ENCODE data around the gene SLC27A3. TPM values are rescaled to one million over a fixed set of nuclear protein-coding genes. Genes with fewer than 3 reads are reported as not detected.
A peak's percentile ranks its signal among the peaks of the same experiment; 100 is the strongest.

The SLC27A3 gene
- polyA plus RNA-seq, 3 donors: 84.5 to 123 (median 118) TPM

DNA sequence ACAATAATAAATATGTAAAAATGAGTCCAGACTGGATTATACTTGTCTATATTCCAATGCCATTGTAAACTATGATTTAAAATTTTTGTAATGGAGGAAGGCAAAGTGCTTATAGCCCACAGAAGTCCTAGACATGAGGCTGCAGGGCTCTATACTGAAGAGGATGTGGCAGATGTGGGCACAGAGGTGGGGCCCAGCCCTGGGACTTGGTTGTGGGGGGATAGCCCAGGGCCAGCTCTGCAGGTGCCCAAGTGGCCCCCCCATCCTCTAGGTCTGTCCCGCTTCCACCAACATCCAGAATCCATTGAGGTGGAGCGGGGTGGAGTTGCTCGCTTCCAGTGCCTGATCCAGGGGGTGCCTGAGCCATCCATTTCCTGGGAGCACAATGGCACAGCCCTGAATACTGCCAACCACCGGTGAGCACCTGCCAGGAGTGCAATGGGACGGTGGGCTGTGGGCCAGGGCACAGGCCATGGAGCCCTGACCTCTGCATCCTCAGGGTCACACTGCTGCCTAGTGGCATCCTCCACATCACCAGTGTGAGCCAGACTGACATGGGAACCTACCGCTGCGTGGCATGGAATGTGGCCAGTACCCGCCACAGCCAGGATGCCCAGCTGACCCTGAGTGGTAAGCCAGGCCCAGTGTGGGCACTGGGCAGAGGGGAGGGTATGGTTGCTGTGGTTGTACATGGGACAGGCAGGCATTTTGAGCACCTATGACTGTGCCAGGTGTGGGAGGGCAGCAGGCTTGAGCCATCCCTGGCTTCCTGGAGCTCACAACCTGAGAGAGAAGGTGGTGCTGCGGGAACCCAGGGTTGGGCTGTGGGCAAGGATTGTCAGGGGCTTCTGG, 21.0 kb downstream of the SLC27A3 start:
- H3K27ac Mint-ChIP-seq: peak overlapping the region in 3 of 7 donors; percentile 16 to 67 (median 26)
- no peak overlapping the region for H3K4me2 ChIP-seq (replicated peaks; ENCODE audit: extremely low read depth, low read length, poor library complexity, severe bottlenecking)

More for the DNA sequence above, 21.0 kb downstream of the SLC27A3 start:
- Histone ChIP-seq H3K27me3 (ENCODE audit: control insufficient read depth in 2 of 2, insufficient read depth in 2 of 2, low read length in 2 of 2) (no peaks in the 10 kb centered on the region), H3K4me3 (replicated peaks in 1 of 3; ENCODE audit: low read depth in 2 of 3, low read length in 3 of 3) (no peak overlapping the region), H3K9ac (ENCODE audit: insufficient read depth, low read length, poor library complexity, severe bottlenecking) (no peak overlapping the region), H3K36me3 (replicated peaks in 1 of 2; ENCODE audit: control insufficient read depth in 1 of 2, insufficient read depth in 2 of 2, low read length in 2 of 2) (no peaks in the 10 kb centered on the region), H3K79me2 (ENCODE audit: insufficient read depth, low read length) (no peaks in the 10 kb centered on the region), H3K4me1 (ENCODE audit: control insufficient read depth in 1 of 2, insufficient read depth in 2 of 2, low read length in 2 of 2) (peaks cover 16 to 19% of the 10 kb centered on the region in 2 donors), H3K27ac (ENCODE audit: low read depth in 1 of 2, low read length in 2 of 2) (no peak overlapping the region), H4K20me1 (ENCODE audit: insufficient read depth, low read length) (no peaks in the 10 kb centered on the region), H2AFZ (ENCODE audit: insufficient read depth, low read depth, low read length, poor library complexity, severe bottlenecking) (no peak overlapping the region), H3K9me3 (replicated peaks in 1 of 2; ENCODE audit: control insufficient read depth in 1 of 2, insufficient read depth in 1 of 2, low read length in 2 of 2) (no peaks in the 10 kb centered on the region)
- 85% methylated on average over 9 of the region's 9 CpGs for WGBS (ENCODE audit: insufficient coverage)
- H3K4me3 Mint-ChIP-seq: no peak overlapping the region
- H3K36me3 Mint-ChIP-seq: peaks cover 7 to 12% of the 10 kb centered on the region in 2 donors
- peaks cover 25% of the 10 kb centered on the region for H3K4me1 Mint-ChIP-seq
- no peak for TF ChIP-seq CTCF (IDR thresholded peaks at IDR 0.05)
- intact Hi-C loops (cut with micrococcal nuclease): loop anchor here (5.0 kb wide), 1 partner anchor 191 kb away; the partner anchor contains the start of gene RAB13 (in 2 of the 2)
- peaks cover 0 to 3% (median 0%) of the 10 kb centered on the region in 7 donors for H3K9me3 Mint-ChIP-seq
- DNase-seq: no peak
- H3K27me3 Mint-ChIP-seq (ENCODE audit: low read depth in 3 of 3): peaks cover 1 to 2% (median 2%) of the 10 kb centered on the region in 3 donors
